CD4-positive, alpha-beta T cell treated with Interleukin-4 for 4 hours (primary cell): ENCODE results near the gene PEX26.
"Not testable (repeated sequence)": the region's sequence is repeated elsewhere in the genome, so short reads cannot be mapped to it uniquely, and the experiment has no call there.

Experiments used
- DNase-seq: peaks from one replicate; pipeline ENCODE4 v3.0.0-alpha.2; 2020

Gene PEX26

GRCh38 chr22:18057568-18058209 lies 20.1 kb upstream of the PEX26 start:
- DNase-seq, result no peak

GRCh38 chr22:18058371-18059093 lies 19.3 kb upstream of the PEX26 start:
- no peak for DNase-seq

DNA sequence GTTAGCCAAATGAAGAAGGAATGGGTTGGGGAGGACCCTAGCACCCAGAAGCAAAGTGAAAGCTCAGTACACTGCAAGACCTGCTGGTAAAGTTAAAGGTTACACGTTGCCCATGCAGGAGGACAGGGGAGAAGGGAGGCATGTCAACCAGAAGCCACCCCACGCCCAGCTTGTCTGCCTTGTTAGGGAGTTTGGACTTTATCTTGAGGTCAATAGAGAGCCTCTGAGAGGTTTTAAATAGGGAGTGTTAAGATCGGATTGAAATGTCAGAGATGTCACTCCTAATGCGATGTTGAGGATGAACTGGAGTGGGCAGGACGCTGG lies 18.7 kb upstream of the PEX26 start:
- no peak for DNase-seq

GRCh38 chr22:18059473-18059872 lies 18.3 kb upstream of the PEX26 start:
- DNase-seq, result no peak

GRCh38 chr22:18059991-18060390 lies 17.8 kb upstream of the PEX26 start:
- DNase-seq, result no peak

DNA sequence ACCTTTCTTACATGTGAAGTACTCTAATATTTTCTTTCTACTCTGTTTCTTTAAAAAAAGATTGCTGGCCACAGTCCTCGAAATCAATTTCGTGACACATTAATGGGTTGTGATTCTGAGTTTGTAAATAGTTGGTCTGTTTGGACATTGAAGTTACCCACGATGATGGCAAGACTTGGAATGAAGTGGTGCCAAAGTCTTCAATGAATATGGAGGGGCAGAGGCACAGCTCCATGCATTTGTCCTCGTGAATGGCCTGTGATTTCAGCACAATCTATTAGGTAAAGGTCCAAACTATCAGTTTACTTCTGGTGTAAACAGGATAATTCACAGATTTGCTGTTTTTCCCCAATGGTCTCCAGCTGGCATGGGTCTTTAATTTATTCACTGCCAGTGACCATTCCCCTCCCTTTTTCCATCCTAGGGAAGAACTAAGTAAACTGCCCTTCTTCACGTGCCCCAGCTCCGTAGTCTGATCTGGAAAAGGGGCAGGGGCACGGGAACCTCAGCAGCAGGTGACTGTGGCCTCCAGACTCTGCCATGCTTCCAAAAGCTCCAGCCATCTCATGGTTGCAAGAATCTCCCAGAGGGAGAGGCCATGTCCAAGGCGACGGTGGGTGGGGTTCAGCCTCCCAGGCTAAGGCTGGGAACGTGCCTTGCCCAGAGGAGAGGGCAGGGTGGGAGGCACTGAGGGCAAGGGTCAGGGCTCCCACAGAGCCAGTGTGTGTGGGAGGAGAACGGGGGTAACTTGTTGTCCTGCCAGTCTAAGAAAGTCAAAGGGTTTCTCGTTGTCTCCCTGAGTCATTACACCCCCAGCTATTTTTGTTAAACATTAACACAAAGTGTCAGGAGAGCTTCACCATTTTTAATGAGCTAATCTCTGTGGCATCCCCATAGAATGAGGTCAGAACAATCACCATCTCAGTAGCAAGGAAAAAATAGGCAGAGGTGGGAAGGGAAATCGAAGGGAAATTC lies 16.9 kb upstream of the PEX26 start:
- DNase-seq, result no peak

DNA sequence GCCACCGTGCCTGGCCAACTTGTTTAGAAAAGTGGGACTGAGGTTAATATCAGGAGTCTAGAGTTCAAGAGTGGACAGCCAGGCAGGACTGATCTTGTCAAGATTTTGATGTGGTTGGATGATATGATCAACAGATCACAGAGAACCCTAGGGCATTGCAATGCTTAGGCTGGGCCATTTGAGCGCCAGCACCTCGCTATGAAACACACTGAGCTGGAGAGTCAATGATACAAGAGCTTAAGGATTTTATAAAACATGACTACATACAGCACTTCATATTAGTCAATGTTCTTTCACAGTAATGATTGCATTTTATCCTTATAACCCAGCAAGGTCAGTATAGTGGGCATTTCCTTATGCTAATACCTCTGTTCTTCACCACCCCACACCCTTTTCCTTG lies 15.4 kb upstream of the PEX26 start:
- DNase-seq, result no peak

GRCh38 chr22:18063306-18063705 lies 14.5 kb upstream of the PEX26 start:
- no peak for DNase-seq

DNA sequence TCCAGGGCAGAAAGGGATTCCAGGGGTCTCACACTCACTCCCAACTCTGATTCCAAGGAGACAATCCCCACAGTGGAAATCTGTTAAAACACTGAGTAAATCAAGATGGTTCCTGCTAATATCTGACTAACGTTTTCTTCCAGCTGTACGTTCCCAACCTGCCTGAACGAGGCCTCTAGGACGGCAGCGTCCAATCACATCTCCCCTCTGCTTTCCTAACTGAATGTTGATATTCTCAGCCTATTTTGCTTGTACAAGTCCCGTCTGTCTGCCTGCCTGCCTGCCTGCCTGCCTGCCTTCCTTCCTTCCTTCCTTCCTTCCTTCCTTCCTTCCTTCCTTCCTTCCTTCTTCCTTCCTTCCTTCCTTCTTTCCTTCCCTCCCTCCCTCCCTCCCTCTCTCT lies 14.1 kb upstream of the PEX26 start:
- DNase-seq, result not testable (repeated sequence)

DNA sequence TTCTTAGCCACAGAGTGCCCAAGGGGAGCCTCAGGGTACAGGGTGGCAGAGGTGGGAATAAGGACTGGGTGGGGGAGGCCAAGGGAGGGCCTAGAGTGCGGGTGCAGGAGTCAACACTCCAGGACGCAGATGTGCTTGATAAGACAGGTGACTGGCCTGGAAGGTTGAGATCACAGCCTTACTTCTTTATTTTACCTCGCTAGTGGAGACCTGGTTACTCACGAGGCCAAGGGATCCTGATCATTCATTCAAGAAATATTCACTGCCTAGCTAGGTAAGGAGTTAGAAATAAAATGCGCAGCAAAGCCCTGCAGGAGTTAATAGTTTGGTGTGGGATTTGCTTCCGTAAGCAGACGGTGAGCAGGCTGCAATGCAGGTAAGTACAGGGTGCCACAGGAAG lies 13.2 kb upstream of the PEX26 start:
- DNase-seq, result no peak

DNA sequence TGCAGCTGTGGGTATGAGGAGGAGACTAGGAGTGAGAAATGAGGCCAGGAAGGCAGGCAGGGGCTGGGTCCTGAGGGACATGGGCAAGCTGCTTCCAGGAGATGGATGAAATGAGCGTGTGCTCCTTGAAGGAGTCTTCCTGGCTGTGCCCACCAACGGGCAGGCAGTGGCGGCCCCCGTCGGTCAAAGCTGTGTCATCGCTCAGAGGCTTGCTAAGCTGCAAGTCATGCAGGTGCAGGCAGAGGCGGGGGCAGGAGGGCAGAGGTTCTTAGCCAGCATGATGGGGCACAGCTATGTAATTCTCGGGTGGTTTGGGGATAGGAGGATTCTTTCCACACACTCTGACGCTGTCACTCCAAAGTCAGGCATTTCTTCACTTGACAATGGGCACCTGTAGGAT lies 12.5 kb upstream of the PEX26 start:
- no peak for DNase-seq

DNA sequence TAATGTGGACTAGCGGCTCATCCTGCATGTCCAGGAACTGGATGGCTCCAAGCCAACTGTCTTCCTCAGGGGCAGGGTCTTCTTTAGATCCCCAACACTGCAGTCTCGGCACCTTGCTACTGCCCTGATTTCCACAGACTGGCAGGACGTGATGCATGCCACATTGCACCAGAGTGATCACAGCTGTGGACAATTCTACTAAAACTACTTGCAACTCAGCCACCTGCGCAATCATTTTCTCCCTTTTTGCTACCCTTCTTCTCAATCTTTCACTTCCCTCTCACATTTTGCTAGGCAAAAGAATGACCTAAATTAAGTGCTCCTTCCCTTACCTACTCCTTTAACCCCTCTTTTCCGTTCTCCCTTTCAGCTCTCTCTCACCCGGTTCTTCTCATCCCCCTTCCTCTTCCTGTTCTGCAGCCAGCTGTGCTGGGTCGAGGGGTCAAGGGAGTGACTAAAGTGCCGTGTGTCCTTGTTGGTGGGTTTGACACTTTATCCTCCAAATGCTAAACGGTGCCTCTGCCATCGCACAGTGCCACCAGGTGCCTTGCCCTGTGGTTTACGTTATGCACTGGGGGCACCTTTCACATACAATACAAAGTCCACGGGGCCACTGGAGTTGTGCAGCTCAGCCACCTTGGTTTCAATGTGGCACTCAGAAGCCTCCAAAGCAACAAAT lies 11.5 kb upstream of the PEX26 start:
- DNase-seq, result no peak

DNA sequence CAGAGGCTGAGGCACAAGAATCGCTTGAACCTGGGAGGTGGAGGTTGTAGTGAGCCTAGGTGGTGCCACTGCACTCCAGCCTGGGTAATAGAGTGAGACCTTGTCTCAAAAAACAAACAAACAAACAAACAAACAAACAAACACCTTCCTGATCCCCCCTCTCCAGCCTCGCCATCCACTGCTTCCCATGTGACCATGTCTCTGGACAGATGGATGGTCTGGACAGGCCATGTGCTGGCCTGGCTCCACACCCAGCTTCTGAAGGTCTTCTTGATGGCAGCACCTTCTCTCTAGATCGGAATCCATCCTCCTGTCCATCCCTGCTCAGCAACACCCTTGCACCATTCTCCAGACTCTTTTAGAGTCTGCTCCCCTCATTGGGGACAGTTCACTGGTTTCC lies 10.7 kb upstream of the PEX26 start:
- no peak for DNase-seq

GRCh38 chr22:18067548-18068341 lies 10.0 kb upstream of the PEX26 start:
- no peak for DNase-seq

DNA sequence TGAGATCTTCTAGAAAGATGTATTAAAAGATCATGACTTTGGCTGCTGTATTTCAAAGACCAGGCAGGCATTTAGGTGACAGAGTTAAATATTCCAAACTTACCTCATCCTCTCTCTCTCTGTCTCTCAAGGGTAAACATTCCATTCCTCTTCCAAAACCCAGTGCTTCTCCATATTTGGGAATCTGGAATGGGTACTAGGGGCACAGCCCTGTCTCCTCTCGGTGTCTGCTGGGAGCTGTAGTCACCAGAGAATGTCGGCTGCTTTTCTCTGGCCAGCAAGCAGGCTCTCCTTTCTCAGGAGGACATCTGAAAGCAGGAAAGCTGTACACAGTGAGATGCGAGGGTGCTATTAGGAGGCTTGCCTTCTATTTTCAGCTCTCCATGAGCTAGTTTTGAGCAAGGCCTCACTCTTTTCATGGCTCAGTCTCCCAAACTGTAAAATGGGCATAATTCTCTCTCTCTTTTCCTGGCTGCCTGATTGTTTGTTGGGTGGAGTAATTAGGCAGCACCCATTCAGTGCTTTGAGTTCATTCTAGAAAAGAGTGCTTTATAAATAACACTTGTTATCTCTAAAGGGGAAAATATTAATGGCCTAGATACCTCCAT lies 9.3 kb upstream of the PEX26 start:
- DNase-seq, result no peak

- DNase-seq, result no peak
Observed at GRCh38 chr22:18069041-18069440, 8.7 kb upstream of the PEX26 start.

GRCh38 chr22:18070041-18070440 lies 7.7 kb upstream of the PEX26 start:
- DNase-seq, result no peak

DNA sequence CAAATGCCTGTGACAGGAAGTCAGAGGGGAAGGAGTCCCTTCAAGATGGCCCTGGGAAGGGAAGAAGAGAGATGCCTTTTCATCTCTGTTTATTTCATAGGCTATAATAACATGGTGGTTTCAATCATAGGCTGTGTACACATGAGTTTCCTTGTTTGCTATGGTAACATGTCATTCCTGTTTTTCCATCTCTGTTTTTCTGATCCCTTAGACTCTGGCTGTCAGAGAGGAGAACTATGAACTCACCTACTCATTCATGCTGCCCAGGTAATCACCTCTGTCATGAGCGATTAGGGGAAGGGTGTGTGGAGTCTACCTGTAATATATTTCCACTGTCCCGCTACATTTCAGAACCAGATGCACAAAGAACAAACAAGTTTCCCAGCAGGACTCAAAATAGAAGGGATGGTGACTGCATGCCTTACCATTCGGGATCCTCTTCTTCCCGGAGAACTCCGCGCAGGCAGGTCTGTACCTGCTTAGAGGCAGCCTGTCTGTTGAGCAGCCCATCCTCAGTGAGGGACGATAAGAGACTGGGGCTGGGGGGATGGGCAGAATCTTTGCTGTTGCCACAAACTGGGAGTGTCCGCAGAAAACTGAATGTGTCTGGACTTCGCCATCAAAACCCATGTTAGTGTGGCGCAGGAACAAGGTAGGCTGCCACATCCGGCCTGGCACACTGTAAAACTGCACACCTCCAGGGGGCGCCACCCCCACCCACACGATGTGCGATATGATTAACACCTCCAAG lies 7.1 kb upstream of the PEX26 start:
- no peak for DNase-seq

DNA sequence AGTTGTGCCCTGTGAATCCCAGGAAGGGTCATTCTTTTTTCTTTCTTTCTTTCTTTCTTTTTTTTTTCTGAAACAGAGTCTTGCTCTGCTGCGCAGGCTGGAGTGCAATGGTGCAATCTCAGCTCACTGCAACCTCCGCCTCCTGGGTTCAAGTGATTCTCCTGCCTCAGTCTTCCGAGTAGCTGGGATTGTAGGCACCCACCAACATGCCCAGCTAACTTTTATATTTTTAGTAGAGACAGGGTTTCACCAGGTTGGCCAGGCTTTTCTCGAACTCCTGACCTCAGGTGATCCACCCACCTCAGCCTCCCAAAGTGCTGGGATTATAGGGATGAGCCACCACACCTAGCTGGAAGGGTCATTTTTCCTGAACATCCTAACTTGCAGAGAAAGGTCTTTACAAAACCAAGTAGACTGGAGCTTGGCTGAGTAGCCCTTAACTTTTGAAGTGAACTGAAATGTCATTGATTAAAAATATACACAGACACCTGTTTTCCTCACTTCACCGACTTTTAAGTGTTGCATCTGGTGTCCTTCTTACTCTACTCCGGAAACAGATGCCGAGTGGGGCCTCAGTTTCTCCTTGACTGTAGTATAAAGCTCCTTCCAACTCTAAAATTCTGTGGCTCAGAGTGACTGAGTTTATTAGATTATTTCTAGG lies 6.4 kb upstream of the PEX26 start:
- DNase-seq, result not testable (repeated sequence)

DNA sequence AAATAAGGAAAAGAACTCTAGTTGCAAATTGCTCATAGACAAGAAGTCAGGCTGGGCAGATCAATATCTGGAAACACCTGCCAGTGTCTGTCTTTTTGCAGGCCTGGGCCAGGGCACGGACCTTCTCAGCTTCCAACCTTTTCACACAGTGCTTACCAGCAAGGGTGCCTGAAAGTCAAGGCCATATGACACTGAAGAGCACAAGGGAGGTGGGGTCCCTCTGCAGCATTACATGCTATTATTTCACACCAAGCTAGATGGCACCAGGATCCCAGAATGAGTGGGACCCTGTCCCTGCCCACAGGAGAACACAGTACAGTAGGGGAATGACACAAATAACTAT lies 5.9 kb upstream of the PEX26 start:
- no peak for DNase-seq

DNA sequence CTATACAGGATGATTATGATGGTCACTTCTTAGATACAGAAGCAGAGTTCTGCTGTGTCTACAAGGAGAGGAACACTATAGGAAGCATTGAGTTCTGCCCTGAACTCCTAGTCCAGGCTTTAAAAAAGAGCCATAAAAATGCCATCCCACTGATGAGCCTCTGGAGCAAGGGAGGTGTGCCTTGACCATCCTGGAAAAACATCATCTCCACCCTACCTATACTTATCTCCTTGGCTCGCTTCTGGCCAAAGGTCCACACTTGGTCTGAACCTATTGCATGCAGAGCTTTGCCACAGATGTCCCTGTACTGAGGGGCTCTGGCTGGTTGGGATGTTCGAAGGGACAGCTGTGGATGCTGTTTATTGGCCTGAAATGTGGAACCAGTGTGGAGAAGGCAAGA lies 4.3 kb upstream of the PEX26 start:
- no peak for DNase-seq
